SW480 (cell line): ENCODE results near the gene TRAK1.
A peak's percentile ranks its signal among the peaks of the same experiment; 100 is the strongest.

Experiments used
- DNase-seq: peaks from one replicate; pipeline ENCODE4 v3.0.0-alpha.2; 2016; ENCODE audit warnings: low spot score

The TRAK1 gene

GRCh38 chr3:42210726-42211125 lies 119.6 kb downstream of the TRAK1 start:
- peak; percentile 20 for DNase-seq

GRCh38 chr3:42213417-42213816 lies 122.3 kb downstream of the TRAK1 start:
- no peak for DNase-seq

GRCh38 chr3:42214064-42214463 lies 122.9 kb downstream of the TRAK1 start:
- DNase-seq = no peak

- peak; percentile 21 for DNase-seq
Observed at GRCh38 chr3:42214565-42215283, 123.6 kb downstream of the TRAK1 start.

GRCh38 chr3:42216302-42216701 lies 125.1 kb downstream of the TRAK1 start:
- DNase-seq = no peak

- DNase-seq = no peak
Observed at GRCh38 chr3:42216931-42217333, 125.8 kb downstream of the TRAK1 start.

- DNase-seq = no peak
Observed at GRCh38 chr3:42220436-42221121, 129.4 kb downstream of the TRAK1 start.

- no peak for DNase-seq
Observed at GRCh38 chr3:42222942-42223693, 132.0 kb downstream of the TRAK1 start.

- no peak for DNase-seq
Observed at GRCh38 chr3:42224178-42224577, 133.0 kb downstream of the TRAK1 start.

- DNase-seq = no peak
Observed at GRCh38 chr3:42224658-42225421, 133.7 kb downstream of the TRAK1 start.

GRCh38 chr3:42225486-42226363 lies 134.6 kb downstream of the TRAK1 start:
- no peak for DNase-seq

GRCh38 chr3:42226470-42227425 lies 135.6 kb downstream of the TRAK1 start:
- no peak for DNase-seq

GRCh38 chr3:42228796-42229195 lies 137.6 kb downstream of the TRAK1 start:
- DNase-seq = peak; percentile 37

- DNase-seq = no peak
Observed at GRCh38 chr3:42229266-42229941, 138.2 kb downstream of the TRAK1 start.

GRCh38 chr3:42229942-42230688 lies 139.0 kb downstream of the TRAK1 start:
- DNase-seq = peak; percentile 60

GRCh38 chr3:42230860-42231259 lies 139.7 kb downstream of the TRAK1 start:
- DNase-seq = no peak

- no peak for DNase-seq
Observed at GRCh38 chr3:42235532-42235931, 144.4 kb downstream of the TRAK1 start.

GRCh38 chr3:42236611-42237010 lies 145.5 kb downstream of the TRAK1 start:
- no peak for DNase-seq

- DNase-seq = no peak
Observed at GRCh38 chr3:42246091-42246490, 154.9 kb downstream of the TRAK1 start.
